Hepatocyte (in vitro differentiated cells): Measurements from ENCODE around the gene SEMA4B. TPM values are rescaled to one million over a fixed set of nuclear protein-coding genes. Genes with fewer than 3 reads are reported as not detected.

Experiments used
- DNase-seq: peaks from one replicate; pipeline ENCODE4 v3.0.0-alpha.2; 2016; ENCODE audit warnings: low spot score
- H2AFZ ChIP-seq: fragments of 200-600 bp; sonication (generic); 2 replicates; pipeline ENCODE4 v1.6.0; 2016; ENCODE audit warnings: antibody characterized with exemption, mild to moderate bottlenecking
- H3K27ac ChIP-seq: fragments of 200-600 bp; sonication (generic); 2 replicates; pipeline ENCODE4 v1.5.1; 2016; ENCODE audit warnings: mild to moderate bottlenecking
- H3K27me3 ChIP-seq: fragments of 200-600 bp; sonication (generic); 2 replicates; pipeline ENCODE4 v1.6.1; 2016
- H3K36me3 ChIP-seq: fragments of 200-600 bp; sonication (generic); replicated peaks from 2 replicates; pipeline ENCODE4 v1.5.1; 2016; ENCODE audit warnings: low read depth; ENCODE audit not compliant: insufficient read depth
- H3K4me1 ChIP-seq: fragments of 200-600 bp; sonication (generic); 2 replicates; pipeline ENCODE4 v1.5.1; 2016; ENCODE audit warnings: mild to moderate bottlenecking, moderate library complexity; ENCODE audit not compliant: insufficient read depth
- H3K4me2 ChIP-seq: fragments of 200-600 bp; sonication (generic); 2 replicates; pipeline ENCODE4 v1.6.0; 2016
- H3K4me3 ChIP-seq: fragments of 200-600 bp; sonication (generic); 2 replicates; pipeline ENCODE4 v1.5.1; 2016; ENCODE audit warnings: mild to moderate bottlenecking
- H3K79me2 ChIP-seq: fragments of 200-600 bp; sonication (generic); 2 replicates; pipeline ENCODE4 v1.6.0; 2017; ENCODE audit warnings: mild to moderate bottlenecking
- H3K9me2 ChIP-seq: fragments of 200-600 bp; sonication (generic); replicated peaks from 2 replicates; pipeline ENCODE4 v1.6.0; 2017; ENCODE audit warnings: mild to moderate bottlenecking; ENCODE audit not compliant: insufficient read depth
- H3K9me3 ChIP-seq: fragments of 200-600 bp; sonication (generic); 2 replicates; pipeline ENCODE4 v1.5.1; 2016; ENCODE audit warnings: low read depth, mild to moderate bottlenecking
- H4K20me1 ChIP-seq: fragments of 200-600 bp; sonication (generic); 2 replicates; pipeline ENCODE4 v1.6.0; 2016; ENCODE audit warnings: mild to moderate bottlenecking; ENCODE audit not compliant: insufficient read depth, poor library complexity, severe bottlenecking
- CTCF ChIP-seq: fragments of 200-600 bp; sonication (generic); IDR thresholded peaks from 2 replicates; pipeline ENCODE4 v1.5.1; 2016; ENCODE audit warnings: antibody characterized with exemption, mild to moderate bottlenecking; ENCODE audit not compliant: poor library complexity
- EZH2 ChIP-seq: fragments of 200-600 bp; sonication (generic); IDR thresholded peaks from 2 replicates; pipeline ENCODE4 v1.6.1; 2016; ENCODE audit warnings: antibody characterized with exemption, mild to moderate bottlenecking, borderline replicate concordance
- EZH2phosphoT487 ChIP-seq: fragments of 200-600 bp; sonication (generic); IDR thresholded peaks from one replicate; pipeline ENCODE4 v1.6.1; 2018; ENCODE audit warnings: antibody characterized with exemption, mild to moderate bottlenecking, low read depth, moderate library complexity; ENCODE audit not compliant: unreplicated experiment, severe bottlenecking
- WGBS: methylation state at CpG from one replicate; pipeline ENCODE4 v1.1.6; 2016; ENCODE audit warnings: low lambda C conversion rate; ENCODE audit errors: missing lambda C conversion rate; 5-methylcytosine and 5-hydroxymethylcytosine counted together
- polyA plus RNA-seq: library from polyadenylated mRNA; unstranded; fragments of >200 nt; fragmentation: Nextera tagmentation; extraction: Ambion mirVana; gene quantifications from 2 replicates; pipeline ENCODE4 v1.2.1, GENCODE V29; 2016
- total RNA-seq: library from RNA; depleted of rRNA; stranded (reverse); fragments of >200 nt; gene quantifications from 2 replicates; pipeline ENCODE4 v1.2.3, GENCODE V29; 2014

Gene SEMA4B
- total and polyA plus RNA-seq, 2 experiments from 2014 or later, result 19.2 to 43.5 TPM

GRCh38 chr15:90177012-90177411 is 24.1 kb upstream of the SEMA4B start:
- WGBS, result 90% methylated on average over 9 of the region's 9 CpGs
- Histone ChIP-seq H3K4me2 (no peak overlapping the region), H3K27ac (no peak overlapping the region)

GRCh38 chr15:90178468-90179435 is 22.4 kb upstream of the SEMA4B start:
- Histone ChIP-seq H3K9me3 (no peaks in the 10 kb centered on the region), H3K79me2 (no peaks in the 10 kb centered on the region), H3K4me2 (no peak overlapping the region), H3K4me1 (peaks cover 16% of the 10 kb centered on the region), H4K20me1 (no peaks in the 10 kb centered on the region), H3K9me2 (no peaks in the 10 kb centered on the region), H3K36me3 (no peaks in the 10 kb centered on the region), H3K27me3 (no peaks in the 10 kb centered on the region), H3K4me3 (no peak overlapping the region), H3K27ac (no peak overlapping the region), H2AFZ (no peak overlapping the region)
- no peak for DNase-seq
- TF ChIP-seq EZH2phosphoT487 (no peak), CTCF (no peak), EZH2 (no peak)
- WGBS, result 86% methylated on average over 10 of the region's 10 CpGs

More at GRCh38 chr15:90177012-90177411, 24.1 kb upstream of the SEMA4B start:
- no peak overlapping the region for H2AFZ ChIP-seq
- H3K9me2 ChIP-seq, result no peaks in the 10 kb centered on the region
- peaks cover 11% of the 10 kb centered on the region for H3K4me1 ChIP-seq
- H4K20me1 ChIP-seq, result no peaks in the 10 kb centered on the region
- no peak overlapping the region for H3K4me3 ChIP-seq
- TF ChIP-seq CTCF (no peak), EZH2phosphoT487 (no peak), EZH2 (no peak)
- H3K9me3 ChIP-seq, result no peaks in the 10 kb centered on the region
- DNase-seq, result no peak
- H3K79me2 ChIP-seq, result no peaks in the 10 kb centered on the region
- H3K27me3 ChIP-seq, result no peaks in the 10 kb centered on the region
- H3K36me3 ChIP-seq, result no peaks in the 10 kb centered on the region

- Histone ChIP-seq H3K4me1 (peaks cover 20% of the 10 kb centered on the region), H4K20me1 (no peaks in the 10 kb centered on the region), H3K36me3 (no peaks in the 10 kb centered on the region), H3K4me3 (no peak overlapping the region), H3K79me2 (peaks cover 6% of the 10 kb centered on the region), H3K9me2 (no peaks in the 10 kb centered on the region), H3K27me3 (no peaks in the 10 kb centered on the region), H2AFZ (no peak overlapping the region), H3K27ac (no peak overlapping the region), H3K9me3 (no peaks in the 10 kb centered on the region), H3K4me2 (no peak overlapping the region)
- TF ChIP-seq CTCF (no peak), EZH2phosphoT487 (no peak), EZH2 (no peak)
- 54% methylated on average over 2 of the region's 2 CpGs for WGBS
- no peak for DNase-seq
Observed at GRCh38 chr15:90181776-90182175, 19.4 kb upstream of the SEMA4B start.
